ENCODE data around the gene METTL25B. TPM values are rescaled to one million over a fixed set of nuclear protein-coding genes. Genes with fewer than 3 reads are reported as not detected.

METTL25B gene
- total and polyA plus RNA-seq, 2 of the 13 experiments (the other 11 are each of a cell fraction or from before 2014, with no cell fraction given): 11.9 to 24.0 TPM

DNA sequence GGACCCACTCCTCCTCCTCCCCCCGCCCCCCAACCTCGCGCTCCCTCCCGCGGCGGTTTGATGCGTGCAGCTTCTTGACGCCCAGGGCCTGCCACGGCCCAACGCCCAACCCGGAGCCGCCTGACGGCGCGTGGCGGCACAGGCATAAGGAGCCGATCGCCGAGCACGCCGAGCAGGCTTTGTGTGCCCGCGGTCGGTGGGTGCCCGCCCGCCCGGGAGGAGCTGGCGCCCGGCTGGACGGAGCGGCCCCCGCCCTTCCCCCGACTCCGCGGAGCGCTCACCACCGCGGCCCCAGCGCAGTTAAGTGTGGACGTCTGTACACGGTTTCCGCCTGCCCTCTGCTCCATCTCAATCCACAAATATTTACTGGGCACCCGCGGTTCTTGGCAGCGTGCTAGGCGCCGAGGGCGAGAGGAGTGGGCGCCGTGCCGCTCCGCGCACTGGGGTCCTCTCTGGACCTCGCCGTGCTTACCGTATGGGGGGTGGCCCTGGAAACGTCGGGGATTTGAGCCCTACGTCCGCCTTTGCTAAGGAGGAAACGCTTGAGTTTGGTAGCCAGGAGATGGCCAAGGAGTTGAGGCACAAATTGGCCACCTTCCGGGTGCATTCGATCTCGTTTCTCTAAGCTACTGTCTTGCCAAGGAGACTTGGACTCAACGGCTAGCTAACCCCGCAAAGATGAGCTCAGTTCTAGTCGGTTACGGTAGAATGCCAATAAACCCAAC, 23.6 kb downstream of the METTL25B start (continued):
- TF ChIP-seq, protein P1, sequence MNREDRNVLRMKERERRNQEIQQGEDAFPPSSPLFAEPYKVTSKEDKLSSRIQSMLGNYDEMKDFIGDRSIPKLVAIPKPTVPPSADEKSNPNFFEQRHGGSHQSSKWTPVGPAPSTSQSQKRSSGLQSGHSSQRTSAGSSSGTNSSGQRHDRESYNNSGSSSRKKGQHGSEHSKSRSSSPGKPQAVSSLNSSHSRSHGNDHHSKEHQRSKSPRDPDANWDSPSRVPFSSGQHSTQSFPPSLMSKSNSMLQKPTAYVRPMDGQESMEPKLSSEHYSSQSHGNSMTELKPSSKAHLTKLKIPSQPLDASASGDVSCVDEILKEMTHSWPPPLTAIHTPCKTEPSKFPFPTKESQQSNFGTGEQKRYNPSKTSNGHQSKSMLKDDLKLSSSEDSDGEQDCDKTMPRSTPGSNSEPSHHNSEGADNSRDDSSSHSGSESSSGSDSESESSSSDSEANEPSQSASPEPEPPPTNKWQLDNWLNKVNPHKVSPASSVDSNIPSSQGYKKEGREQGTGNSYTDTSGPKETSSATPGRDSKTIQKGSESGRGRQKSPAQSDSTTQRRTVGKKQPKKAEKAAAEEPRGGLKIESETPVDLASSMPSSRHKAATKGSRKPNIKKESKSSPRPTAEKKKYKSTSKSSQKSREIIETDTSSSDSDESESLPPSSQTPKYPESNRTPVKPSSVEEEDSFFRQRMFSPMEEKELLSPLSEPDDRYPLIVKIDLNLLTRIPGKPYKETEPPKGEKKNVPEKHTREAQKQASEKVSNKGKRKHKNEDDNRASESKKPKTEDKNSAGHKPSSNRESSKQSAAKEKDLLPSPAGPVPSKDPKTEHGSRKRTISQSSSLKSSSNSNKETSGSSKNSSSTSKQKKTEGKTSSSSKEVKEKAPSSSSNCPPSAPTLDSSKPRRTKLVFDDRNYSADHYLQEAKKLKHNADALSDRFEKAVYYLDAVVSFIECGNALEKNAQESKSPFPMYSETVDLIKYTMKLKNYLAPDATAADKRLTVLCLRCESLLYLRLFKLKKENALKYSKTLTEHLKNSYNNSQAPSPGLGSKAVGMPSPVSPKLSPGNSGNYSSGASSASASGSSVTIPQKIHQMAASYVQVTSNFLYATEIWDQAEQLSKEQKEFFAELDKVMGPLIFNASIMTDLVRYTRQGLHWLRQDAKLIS (CRISPR knock-in tag; IDR thresholded peaks at IDR 0.05): no peak
- TF ChIP-seq, protein P2, sequence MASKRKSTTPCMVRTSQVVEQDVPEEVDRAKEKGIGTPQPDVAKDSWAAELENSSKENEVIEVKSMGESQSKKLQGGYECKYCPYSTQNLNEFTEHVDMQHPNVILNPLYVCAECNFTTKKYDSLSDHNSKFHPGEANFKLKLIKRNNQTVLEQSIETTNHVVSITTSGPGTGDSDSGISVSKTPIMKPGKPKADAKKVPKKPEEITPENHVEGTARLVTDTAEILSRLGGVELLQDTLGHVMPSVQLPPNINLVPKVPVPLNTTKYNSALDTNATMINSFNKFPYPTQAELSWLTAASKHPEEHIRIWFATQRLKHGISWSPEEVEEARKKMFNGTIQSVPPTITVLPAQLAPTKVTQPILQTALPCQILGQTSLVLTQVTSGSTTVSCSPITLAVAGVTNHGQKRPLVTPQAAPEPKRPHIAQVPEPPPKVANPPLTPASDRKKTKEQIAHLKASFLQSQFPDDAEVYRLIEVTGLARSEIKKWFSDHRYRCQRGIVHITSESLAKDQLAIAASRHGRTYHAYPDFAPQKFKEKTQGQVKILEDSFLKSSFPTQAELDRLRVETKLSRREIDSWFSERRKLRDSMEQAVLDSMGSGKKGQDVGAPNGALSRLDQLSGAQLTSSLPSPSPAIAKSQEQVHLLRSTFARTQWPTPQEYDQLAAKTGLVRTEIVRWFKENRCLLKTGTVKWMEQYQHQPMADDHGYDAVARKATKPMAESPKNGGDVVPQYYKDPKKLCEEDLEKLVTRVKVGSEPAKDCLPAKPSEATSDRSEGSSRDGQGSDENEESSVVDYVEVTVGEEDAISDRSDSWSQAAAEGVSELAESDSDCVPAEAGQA (IDR thresholded peaks at IDR 0.05; ENCODE audit: low read depth): peak; percentile 57; the same call in 1 of the 2 replicates
- TF ChIP-seq, protein P2 (CRISPR knock-in tag; IDR thresholded peaks at IDR 0.05; ENCODE audit: borderline replicate concordance): 0 out of 2 replicates have a peak, but pooled peaks have one; percentile 19
- TF ChIP-seq, protein P3, sequence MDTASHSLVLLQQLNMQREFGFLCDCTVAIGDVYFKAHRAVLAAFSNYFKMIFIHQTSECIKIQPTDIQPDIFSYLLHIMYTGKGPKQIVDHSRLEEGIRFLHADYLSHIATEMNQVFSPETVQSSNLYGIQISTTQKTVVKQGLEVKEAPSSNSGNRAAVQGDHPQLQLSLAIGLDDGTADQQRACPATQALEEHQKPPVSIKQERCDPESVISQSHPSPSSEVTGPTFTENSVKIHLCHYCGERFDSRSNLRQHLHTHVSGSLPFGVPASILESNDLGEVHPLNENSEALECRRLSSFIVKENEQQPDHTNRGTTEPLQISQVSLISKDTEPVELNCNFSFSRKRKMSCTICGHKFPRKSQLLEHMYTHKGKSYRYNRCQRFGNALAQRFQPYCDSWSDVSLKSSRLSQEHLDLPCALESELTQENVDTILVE (CRISPR knock-in tag; IDR thresholded peaks at IDR 0.05): peak; percentile 70; the same call in 1 of the 2 replicates
- peak; percentile 51; the same call in 1 of the 2 replicates for TF ChIP-seq JUNB (CRISPR knock-in tag; IDR thresholded peaks at IDR 0.05; ENCODE audit: borderline replicate concordance)
- peak; percentile 48 for TF ChIP-seq GABPA (IDR thresholded peaks at IDR 0.05; ENCODE audit: low read depth, low read length)
- peak; percentile 71 for TF ChIP-seq GABPA (CRISPR knock-in tag; IDR thresholded peaks at IDR 0.05; ENCODE audit: low read depth)
- TF ChIP-seq, protein P4, sequence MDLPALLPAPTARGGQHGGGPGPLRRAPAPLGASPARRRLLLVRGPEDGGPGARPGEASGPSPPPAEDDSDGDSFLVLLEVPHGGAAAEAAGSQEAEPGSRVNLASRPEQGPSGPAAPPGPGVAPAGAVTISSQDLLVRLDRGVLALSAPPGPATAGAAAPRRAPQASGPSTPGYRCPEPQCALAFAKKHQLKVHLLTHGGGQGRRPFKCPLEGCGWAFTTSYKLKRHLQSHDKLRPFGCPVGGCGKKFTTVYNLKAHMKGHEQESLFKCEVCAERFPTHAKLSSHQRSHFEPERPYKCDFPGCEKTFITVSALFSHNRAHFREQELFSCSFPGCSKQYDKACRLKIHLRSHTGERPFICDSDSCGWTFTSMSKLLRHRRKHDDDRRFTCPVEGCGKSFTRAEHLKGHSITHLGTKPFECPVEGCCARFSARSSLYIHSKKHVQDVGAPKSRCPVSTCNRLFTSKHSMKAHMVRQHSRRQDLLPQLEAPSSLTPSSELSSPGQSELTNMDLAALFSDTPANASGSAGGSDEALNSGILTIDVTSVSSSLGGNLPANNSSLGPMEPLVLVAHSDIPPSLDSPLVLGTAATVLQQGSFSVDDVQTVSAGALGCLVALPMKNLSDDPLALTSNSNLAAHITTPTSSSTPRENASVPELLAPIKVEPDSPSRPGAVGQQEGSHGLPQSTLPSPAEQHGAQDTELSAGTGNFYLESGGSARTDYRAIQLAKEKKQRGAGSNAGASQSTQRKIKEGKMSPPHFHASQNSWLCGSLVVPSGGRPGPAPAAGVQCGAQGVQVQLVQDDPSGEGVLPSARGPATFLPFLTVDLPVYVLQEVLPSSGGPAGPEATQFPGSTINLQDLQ (CRISPR knock-in tag; IDR thresholded peaks at IDR 0.05): no peak; the same call in 1 of the 2 replicates
- peak; percentile 48; the same call in 1 of the 2 replicates for TF ChIP-seq ZBTB38 (CRISPR knock-in tag; IDR thresholded peaks at IDR 0.05)
- no peak for TF ChIP-seq RFX1 (IDR thresholded peaks at IDR 0.05)

Data from HepG2 (cell line).